SU-DHL-6 (cell line): ENCODE results near the gene RPH3AL.
"Not testable (repeated sequence)": the region's sequence is repeated elsewhere in the genome, so short reads cannot be mapped to it uniquely, and the experiment has no call there.

Experiments used
- EZH2phosphoT487 ChIP-seq: fragments of 200-600 bp; sonication (generic), shearing (Covaris generic); conservative IDR thresholded peaks from 2 replicates; pipeline ENCODE4 v1.6.1; 2018; ENCODE audit warnings: mild to moderate bottlenecking, antibody characterized with exemption, low read length, moderate library complexity, mixed read lengths
- TF ChIP-seq, protein P1 (sequence below): fragments of 200-600 bp; sonication (generic); IDR thresholded peaks from one replicate; pipeline ENCODE4 v1.5.1; 2017; ENCODE audit warnings: antibody characterized with exemption, mild to moderate bottlenecking, low read length, moderate library complexity; ENCODE audit not compliant: insufficient read depth, poor library complexity, severe bottlenecking

- TF ChIP-seq, protein P1, sequence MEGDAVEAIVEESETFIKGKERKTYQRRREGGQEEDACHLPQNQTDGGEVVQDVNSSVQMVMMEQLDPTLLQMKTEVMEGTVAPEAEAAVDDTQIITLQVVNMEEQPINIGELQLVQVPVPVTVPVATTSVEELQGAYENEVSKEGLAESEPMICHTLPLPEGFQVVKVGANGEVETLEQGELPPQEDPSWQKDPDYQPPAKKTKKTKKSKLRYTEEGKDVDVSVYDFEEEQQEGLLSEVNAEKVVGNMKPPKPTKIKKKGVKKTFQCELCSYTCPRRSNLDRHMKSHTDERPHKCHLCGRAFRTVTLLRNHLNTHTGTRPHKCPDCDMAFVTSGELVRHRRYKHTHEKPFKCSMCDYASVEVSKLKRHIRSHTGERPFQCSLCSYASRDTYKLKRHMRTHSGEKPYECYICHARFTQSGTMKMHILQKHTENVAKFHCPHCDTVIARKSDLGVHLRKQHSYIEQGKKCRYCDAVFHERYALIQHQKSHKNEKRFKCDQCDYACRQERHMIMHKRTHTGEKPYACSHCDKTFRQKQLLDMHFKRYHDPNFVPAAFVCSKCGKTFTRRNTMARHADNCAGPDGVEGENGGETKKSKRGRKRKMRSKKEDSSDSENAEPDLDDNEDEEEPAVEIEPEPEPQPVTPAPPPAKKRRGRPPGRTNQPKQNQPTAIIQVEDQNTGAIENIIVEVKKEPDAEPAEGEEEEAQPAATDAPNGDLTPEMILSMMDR, result not testable (repeated sequence)
- TF ChIP-seq EZH2phosphoT487, result not testable (repeated sequence)
These were observed 136.8 kb downstream of the RPH3AL start for GRCh38 chr17:215563-216478.
